ENCODE results near the gene WEE2.
"Not testable (repeated sequence)": the region's sequence is repeated elsewhere in the genome, so short reads cannot be mapped to it uniquely, and the experiment has no call there.

Gene WEE2

DNA sequence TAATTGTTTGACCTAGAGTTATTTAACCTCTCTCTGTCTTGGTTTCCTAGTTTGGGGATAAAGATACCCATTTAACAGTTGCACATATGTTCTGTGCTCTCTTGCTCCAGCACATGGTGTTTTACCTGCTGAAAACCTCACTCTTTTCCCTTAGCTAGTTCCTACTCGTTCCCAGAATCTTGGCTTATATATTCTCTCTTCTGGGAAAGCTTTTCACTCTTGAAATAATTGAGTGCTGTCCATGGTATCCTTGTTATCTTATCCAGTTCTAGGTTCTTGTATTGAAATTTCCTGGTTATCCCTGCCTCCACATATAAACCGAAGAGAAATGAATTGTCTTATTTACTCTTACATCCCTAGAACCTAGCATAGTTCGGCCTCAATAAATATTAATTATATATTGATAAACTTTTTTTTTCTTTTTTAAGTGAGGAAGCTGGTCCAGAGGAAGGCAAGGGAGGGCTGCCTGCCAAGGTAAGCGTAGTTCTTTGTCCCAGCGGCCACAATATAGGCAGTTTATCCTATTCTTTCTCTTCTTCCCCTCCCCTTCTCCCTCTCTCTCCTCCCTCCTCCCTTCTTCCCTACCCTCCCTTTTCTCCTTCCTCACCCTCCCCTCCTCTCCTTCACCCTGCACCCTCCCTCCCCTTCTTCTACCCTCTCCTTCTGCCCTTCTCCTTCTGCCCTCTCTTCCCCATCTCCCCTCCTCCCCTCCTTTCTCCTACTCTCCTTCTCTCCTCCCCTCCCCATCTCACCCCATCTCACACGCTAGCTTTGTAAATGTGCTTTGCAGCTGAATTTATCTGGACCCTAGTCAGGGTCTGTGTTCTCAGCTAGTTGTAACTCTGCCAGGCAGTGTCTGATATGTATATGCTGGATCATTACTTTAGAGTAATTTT is 7.9 kb downstream of the WEE2 start:
- no peak for DNase-seq

DNA sequence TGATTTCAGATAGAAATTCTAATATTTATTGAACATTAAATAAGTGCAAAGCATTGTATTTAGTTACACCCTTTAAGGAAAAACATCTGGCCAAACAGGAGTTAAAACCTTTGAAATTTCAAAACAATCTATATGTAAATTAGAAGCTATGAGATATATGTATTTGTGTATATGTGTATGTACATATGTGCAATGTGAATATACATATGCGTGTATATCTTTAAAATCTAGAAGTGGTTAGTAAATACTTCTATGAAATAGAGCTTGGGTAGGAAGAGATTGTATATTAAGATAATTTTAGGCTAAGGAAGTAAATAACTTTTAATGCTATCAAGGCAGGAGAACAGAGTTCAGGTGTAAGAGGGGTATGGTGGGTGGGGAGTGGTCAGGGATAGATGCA is 9.3 kb downstream of the WEE2 start:
- no peak for DNase-seq

DNA sequence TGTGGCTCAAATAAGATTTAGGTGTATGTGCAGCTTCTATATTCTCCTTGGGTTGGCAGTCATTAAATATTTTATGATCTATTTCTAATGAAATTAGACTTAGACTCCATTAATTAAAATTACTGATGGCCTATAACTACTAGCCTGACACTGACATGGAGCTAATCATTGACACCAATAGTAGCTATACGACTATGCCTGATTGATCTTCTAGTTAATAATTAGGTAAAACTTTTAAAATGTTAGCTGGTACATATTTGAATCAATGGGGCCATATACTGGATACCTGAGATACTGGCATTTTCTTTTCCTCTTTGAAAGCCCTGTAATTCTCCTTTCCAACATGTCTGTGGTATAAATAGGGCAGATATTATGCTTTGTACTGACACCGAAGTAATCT is 14.4 kb downstream of the WEE2 start:
- no peak for DNase-seq

DNA sequence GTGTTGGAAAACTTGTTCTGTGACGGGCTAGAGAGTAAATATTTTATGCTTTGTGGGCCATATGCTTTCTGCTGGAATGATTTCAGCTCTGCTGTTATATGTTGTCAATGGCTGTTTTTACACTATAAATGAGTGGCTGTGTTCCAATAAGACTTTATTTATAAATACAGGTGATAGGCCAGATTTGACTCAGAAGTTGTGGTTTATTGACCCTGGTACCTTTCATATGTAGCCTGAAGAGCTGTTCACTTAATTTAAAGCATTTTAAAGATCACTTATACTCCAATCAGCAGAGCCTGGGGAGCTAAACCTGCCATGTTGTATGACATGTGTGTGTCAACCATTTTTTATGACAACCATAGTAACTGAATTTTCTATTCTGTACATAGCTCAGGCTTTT is 20.9 kb downstream of the WEE2 start:
- DNase-seq = no peak

DNA sequence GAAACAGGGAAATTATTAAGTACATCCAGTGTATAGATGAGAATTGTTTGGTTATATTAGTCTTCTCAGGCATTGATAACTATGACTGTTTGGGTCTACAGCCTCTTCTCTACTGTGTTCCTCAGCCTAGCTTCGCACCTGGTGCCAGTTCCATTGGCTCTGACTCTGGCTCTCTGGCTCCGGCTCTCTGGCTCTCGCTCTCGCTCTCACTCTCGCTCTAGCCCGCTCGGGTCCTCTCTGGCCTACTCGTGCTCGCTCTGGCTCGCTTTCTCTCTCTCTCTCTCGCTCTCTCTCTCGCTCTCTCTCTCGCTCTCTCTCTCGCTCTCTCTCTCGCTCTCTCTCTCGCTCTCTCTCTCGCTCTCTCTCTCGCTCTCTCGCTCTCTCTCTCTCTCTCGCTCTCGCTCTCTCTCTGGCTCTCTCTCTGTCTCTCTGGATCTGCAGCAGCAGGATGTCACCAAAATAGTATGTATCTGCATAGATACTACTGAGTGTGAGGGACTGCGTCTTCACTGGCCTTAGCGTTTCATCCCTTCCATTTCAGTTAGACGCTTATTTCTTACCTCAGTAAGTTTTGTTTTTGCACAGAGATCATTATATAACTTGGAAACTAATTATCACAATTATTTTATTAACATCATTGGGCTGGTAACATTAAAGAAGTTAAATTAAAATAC is 23.5 kb downstream of the WEE2 start:
- DNase-seq = no peak

DNA sequence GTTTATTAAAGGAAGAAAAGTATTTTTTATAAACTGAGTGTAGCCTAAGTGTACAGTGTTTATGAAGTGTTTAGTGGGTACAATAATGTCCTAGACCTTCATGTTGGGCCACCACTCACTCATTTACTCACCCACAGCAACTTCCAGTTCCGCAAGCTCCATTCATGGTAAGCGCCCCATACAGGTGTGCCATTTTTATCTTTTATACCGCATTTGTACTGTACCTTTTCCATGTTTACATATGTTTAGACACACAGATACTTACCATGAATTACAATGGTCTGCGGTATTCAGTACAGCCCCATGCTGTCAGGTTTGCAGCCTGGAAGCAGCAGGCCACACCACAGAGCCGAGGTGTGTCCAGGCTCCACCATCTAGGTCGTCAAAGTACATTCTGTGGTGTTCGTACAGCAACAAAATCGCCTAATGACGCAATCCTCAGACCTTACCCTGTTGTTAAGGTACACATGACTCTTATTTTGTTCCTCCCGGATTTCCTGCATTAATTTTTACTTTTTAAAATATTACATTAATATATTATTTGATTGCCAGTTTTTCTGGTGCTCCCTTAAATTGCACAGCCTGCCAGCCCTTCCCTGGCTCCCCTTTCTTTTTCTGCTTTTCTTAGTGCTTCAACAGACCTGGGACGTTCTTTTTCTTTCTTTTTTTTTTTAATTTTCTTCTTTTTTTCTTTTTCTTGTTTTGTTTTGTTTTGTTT is 29.1 kb downstream of the WEE2 start:
- DNase-seq = no peak

DNA sequence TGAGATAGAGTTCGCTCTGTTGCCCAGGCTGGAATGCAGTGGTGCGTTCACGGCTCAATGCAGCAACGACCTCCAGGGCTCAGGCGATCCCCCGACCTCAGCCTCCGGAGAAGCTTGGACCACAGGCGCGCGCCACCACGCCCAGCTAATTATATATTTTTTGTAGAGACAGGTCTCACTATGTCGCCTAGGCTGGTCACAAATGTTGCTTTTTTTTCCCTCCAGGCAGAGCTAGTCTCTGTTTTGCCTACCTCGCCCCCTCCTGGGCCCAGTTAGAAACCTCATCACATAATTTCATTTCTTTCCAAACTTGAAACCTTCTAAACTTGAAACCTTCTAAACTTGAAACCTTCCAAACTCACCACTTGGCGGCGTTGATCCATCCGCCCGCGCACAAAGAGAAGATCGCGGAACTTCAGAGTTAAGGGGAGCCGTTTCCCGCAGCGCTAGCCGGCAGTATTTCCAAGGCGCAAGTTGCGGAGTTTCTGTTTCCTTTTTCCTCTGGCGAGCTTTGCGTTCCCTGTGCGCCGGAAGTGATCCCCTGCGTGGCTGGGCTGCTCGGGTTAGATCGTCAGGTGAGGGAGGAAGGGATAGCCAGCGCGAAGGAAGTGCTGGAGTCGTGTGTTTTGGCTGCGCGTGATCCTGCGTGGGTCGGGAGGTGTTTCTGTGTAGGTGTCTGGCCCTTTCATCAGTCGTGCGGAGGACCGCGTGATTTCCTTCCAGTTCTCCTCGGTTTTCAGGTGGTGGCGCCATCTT is 29.9 kb downstream of the WEE2 start, which contains the start of gene SSBP1:
TSS of gene SSBP1 (plus strand) at position 523 of the 756 bp plus-strand sequence. CDS start 809 bp downstream, outside the sequence.
- DNase-seq = peak; percentile 82

DNA sequence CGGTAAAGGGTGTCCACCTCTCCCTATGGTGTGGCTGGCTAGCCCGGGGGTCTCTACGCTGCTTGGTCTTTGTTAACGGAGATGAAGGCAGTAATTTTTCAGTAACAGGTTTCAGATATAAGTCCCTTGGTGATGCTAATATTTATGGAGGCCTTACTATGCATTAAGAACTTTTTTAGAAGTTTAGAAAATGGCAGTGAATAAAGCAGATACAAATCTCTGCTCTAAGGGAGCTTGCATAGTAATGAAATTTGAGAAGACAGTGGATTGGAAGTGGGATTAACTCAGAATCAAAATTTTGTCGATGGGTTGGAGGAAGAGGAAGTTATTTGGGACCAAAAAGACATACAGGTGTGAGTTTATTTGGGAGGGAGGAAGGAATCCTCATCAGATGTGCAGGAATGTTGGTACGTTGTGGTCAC is 30.4 kb downstream of the WEE2 start:
- DNase-seq = no peak

DNA sequence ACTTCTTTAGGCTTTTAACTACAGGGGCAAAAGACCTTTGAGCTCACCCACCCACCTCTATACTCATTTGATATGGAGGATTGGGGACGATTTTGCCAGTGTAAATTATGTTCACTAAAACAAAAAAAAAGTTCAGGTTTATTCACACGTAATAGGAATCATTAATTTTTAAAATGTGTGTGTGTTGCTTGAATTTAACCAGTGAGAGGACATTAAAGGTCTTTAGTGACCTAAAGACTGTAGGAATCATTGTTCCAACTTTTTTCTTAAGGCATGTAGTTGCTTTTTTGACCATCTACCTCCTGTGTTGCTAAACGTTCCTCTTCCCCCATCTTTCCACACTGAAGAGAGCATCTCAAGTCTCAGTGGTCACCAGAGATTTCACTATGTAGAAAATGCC is 31.1 kb downstream of the WEE2 start:
- no peak for DNase-seq

DNA sequence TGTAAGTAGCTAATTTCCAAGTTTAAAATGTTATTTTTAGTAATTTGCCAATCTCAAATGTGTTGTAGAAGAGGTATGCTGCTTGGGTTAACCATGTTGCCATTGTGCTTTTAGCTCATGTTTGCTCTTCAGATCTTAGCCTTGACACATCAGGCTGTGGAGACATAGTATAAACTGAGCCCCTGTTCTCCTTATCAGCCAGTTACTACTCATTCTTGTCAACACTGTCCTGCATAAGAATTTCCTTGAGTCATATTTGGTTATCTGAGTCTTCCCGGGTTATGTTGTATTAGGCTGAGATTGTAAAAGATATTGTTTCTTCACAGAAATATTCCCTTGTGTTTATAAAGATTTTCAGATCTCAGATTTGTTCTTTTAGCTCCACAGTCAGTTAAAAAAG is 34.1 kb downstream of the WEE2 start:
- DNase-seq = no peak

DNA sequence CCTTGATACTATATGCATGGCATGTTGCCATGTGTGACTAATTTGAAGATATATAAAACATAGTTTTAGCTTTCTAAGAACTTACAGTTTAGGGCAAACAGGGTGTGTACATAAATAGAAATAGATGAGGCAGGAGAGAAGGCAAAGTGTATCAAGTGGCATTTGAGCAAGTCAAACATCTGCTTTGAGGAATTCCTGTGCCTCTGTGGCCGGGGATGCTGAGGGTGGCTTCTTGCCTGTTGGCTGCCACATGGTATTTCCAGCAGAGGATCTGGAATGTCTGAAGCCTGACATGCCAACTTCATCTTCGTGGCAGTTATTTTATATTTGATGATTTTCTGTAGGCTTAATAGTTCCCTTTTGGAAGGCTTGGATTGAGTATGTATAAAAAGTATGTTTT is 36.0 kb downstream of the WEE2 start:
- no peak for DNase-seq

DNA sequence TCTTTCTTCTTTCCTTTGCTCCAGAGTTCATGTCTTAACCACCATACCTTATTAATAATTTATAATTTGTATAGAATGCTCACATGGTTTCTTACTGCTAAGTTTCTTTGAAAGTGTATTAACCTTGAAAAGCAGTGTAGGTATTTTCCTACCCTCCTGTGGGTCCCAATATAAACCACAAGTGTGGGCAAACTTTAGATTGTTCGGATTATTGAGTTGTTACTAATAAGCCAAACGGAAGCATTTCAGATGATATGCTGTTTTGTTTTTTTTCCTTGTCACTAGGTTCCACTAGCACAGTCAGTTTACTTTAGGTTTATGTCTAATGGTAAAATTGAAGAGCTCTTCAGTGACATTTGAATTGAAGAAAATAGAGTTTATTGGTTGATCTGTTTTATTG is 40.2 kb downstream of the WEE2 start:
- no peak for DNase-seq

DNA sequence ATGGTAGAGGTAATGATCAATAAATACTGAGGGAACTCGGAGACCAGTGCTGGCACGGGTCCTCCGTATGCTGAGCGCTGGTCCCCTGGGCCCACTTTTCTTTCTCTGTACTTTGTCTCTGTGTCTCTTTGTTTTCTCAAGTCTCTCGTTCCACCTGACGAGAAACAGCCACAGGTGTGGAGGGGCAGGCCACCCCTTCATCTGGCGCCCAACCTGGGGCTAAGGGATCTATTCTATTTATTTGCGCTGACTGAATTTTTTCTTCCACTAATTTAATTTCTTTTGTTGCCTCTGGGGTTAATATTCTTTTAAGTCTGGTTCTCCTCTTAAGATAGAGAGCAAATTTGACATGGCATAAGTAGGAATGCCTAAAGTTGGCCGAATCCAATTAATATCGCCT is 43.8 kb downstream of the WEE2 start:
- DNase-seq = not testable (repeated sequence)

DNA sequence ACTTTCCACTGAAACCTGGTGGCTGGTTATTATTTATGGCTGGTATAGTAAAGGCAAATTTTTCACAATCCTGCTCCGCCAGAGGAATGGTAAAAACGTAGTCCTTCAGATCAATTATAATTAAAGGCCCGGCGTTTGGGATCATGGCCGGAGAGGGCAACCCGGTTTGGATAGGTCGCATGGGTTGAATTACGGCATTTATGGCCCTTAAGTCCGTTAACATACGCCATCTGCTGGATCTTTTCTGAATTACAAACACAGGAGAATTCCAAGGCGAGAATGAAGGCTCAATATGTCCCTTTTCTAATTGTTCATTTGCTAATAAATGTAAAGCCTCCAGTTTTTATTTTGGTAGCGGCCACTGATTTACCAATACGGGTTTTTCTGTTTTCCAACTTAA is 44.5 kb downstream of the WEE2 start:
- DNase-seq = no peak

DNA sequence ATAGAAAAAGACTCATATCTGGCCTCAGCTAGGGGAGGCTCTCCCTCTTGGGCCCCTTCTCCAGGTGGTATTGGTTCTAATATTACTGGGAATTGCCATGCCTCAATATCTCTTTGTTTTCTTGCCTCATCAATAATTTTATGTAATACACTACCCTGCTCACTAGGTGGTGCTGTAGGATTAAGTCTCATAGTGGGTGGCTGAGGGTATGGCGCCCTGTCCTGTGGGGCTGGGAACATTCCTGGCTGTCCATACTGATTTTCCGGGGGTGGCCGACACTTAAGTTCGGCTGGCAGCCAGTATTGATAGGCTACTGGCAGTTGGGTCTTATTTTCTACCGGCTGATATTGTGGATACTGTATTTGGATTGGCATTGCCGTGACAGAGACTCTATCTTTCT is 46.8 kb downstream of the WEE2 start:
- no peak for DNase-seq

DNA sequence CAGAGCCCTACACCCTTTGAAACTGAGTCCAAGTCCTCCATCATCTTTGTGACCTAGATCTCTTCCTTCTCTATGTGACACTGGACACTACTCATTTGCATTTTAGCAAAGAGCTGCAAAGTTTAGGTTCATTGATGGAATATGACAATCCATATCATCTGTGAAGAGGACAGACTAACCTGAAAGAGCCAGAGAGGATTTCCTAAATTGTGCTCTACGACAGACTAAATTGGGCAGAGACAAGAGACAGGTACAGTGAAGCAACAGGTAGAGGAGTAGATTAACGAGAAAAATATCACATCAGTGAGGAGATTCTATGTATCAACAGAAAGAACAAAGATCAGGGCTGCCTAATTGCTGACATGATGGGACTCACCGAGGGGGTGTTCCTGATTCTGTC is 55.6 kb downstream of the WEE2 start, which contains the start of gene TAS2R3:
TSS of gene TAS2R3 (plus strand) at position 301 of the 400 bp plus-strand sequence. CDS start at position 363, 62 bp downstream.
- DNase-seq = no peak

DNA sequence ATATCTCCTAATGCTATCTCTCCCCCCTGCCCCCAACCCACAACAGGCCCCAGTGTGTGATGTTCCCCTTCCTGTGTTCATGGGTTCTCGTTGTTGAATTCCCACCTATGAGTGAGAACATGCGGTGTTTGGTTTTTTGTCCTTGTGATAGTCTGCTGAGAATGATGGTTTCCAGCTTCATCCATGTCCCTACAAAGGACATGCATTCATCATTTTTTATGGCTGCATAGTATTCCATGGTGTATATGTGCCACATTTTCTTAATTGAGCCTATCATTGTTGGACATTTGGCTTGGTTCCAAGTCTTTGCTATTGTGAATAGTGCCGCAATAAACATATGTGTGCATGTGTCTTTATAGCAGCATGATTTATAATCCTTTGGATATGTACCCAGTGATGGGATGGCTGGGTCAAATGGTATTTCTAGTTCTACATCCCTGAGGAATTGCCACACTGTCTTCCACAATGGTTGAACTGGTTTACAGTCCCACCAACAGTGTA is 62.0 kb downstream of the WEE2 start:
- DNase-seq = not testable (repeated sequence)

DNA sequence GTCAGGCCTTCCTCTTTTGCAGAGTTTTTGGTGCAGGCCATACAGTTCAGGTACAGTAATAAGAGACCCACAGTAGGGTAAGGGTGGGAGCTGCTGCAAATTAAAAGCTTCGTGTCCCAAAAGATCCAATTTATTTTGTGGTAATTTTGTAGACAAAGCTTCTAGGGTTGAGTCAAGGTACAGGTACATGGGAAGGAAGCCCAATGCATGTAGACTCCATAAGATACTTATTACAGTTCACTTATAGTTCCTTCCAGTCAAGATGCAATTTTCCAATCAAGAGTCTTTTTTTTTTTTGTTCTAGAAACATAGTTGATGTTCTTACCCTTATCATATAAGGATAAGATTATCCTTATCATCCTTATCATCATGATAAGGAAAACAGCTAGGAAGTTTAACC is 68.2 kb downstream of the WEE2 start, which contains the start of gene TAS2R4:
TSS of gene TAS2R4 (plus strand) at position 301 of the 400 bp plus-strand sequence. CDS start 1,815 bp downstream, outside the sequence.
- no peak for DNase-seq
